Measurements from ENCODE around the gene ANO6.

ANO6 gene

DNA sequence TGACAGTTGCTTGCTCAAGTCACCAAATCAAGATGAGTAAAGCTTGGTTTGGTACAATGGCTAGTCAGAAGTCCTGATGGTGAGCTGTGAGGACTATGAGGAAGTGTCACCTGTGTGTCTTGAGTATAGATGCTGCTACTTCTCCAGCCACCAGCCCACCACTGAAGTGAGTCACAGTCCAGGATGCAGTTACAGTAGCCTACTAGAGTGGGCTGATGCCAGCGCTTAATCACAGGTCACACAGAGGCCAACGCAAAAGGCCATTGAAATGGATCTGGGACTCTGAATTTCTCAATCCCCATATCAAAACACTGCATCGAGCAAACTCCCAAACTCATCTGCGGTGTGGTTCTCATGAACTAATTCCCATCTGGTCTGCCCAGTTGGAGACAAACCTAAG lies 223.1 kb downstream of the ANO6 start:
- TF ChIP-seq, protein P1, sequence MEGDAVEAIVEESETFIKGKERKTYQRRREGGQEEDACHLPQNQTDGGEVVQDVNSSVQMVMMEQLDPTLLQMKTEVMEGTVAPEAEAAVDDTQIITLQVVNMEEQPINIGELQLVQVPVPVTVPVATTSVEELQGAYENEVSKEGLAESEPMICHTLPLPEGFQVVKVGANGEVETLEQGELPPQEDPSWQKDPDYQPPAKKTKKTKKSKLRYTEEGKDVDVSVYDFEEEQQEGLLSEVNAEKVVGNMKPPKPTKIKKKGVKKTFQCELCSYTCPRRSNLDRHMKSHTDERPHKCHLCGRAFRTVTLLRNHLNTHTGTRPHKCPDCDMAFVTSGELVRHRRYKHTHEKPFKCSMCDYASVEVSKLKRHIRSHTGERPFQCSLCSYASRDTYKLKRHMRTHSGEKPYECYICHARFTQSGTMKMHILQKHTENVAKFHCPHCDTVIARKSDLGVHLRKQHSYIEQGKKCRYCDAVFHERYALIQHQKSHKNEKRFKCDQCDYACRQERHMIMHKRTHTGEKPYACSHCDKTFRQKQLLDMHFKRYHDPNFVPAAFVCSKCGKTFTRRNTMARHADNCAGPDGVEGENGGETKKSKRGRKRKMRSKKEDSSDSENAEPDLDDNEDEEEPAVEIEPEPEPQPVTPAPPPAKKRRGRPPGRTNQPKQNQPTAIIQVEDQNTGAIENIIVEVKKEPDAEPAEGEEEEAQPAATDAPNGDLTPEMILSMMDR (IDR thresholded peaks at IDR 0.05; ENCODE audit: insufficient read depth, low read length, poor library complexity, severe bottlenecking), result no peak
- no peak for DNase-seq (ENCODE audit: extremely low read depth, insufficient read length)
- no peak overlapping the region for H3K4me3 ChIP-seq (replicated peaks; ENCODE audit: low read depth, low read length)
- H3K27me3 ChIP-seq (replicated peaks; ENCODE audit: control insufficient read depth, insufficient read depth, low read length), result no peaks in the 10 kb centered on the region
- no peaks in the 10 kb centered on the region for H3K36me3 ChIP-seq (ENCODE audit: control insufficient read depth, insufficient read depth, low read length)

GRCh38 chr12:45446013-45446412 lies 230.1 kb downstream of the ANO6 start:
- H3K36me3 ChIP-seq (ENCODE audit: control insufficient read depth, insufficient read depth, low read length), result no peaks in the 10 kb centered on the region
- H3K4me3 ChIP-seq (replicated peaks; ENCODE audit: low read depth, low read length), result no peak overlapping the region
- TF ChIP-seq, protein P1 (IDR thresholded peaks at IDR 0.05; ENCODE audit: insufficient read depth, low read length, poor library complexity, severe bottlenecking), result no peak
- H3K27me3 ChIP-seq (replicated peaks; ENCODE audit: control insufficient read depth, insufficient read depth, low read length), result no peaks in the 10 kb centered on the region
- no peak for DNase-seq (ENCODE audit: extremely low read depth, insufficient read length)

DNA sequence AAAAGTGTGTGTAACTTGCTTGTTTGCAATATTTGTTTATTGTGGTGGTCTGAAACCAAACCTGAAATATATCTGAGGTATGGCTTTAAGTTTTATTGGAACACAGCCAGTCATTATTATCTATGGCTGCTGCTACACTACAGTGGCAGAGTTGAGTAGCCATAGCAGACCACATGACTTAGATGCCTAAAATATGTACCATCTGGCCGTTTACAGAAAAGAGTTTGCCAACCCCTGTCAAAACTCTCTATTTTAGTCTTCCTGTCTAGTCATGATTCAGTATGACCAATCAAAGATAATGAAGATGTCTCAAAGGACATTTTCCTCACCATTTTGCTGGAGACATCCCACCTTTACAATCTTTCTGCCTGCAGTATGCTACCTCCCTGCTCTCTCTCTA lies 242.3 kb downstream of the ANO6 start:
- no peaks in the 10 kb centered on the region for H3K36me3 ChIP-seq (ENCODE audit: control insufficient read depth, insufficient read depth, low read length)
- H3K27me3 ChIP-seq (replicated peaks; ENCODE audit: control insufficient read depth, insufficient read depth, low read length), result no peaks in the 10 kb centered on the region
- no peak overlapping the region for H3K4me3 ChIP-seq (replicated peaks; ENCODE audit: low read depth, low read length)
- no peak for DNase-seq (ENCODE audit: extremely low read depth, insufficient read length)
- TF ChIP-seq, protein P1 (IDR thresholded peaks at IDR 0.05; ENCODE audit: insufficient read depth, low read length, poor library complexity, severe bottlenecking), result no peak

DNA sequence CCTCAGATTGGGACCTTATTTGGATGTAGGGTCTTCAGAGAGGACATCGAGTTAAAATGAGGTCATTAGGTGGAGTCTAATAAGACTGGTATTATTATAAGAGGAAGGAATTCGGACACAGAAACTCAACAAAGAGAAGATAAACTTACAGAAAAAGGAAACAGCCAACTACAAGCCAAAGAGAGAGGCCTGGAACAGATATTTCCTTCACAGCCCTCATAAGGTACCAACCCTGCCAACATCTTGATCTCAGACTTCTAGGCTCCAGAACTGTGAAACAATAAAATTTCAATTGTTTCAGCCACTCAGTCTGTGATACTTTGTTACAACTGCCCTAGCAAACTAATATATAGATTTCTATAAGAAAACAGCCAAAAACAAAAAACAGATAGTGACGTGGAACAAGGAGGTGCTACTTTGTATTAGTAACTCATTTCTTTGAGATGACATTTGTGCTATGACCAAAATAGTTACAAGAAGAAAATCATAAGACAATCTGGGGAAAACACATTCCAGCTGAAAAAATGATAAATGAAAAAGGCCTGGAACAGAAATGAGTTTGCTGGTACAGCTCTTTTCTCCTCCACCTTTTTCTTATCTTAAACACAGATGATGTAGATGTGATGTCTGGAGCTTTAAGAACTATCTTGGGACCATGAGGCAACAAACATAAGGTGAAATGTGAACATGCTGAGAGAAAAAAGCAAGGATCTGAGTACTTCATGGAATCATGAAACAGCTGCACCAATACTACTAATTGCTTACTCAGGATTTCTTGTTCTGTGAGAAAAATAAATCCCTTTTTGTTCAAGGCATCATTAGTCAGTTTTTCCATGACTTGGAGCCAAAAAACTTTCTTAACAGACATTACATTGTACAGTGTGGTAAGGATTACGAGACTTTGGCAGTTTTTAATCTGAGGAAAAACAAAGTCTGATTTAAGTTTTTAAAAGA lies 243.2 kb downstream of the ANO6 start:
- DNase-seq (ENCODE audit: extremely low read depth, insufficient read length), result no peak

GRCh38 chr12:45462506-45462905 lies 246.6 kb downstream of the ANO6 start:
- Histone ChIP-seq H3K36me3 (ENCODE audit: control insufficient read depth, insufficient read depth, low read length) (no peaks in the 10 kb centered on the region), H3K27me3 (replicated peaks; ENCODE audit: control insufficient read depth, insufficient read depth, low read length) (no peaks in the 10 kb centered on the region; the same call in 1 of the 2 replicates), H3K4me3 (replicated peaks; ENCODE audit: low read depth, low read length) (no peak overlapping the region)
- TF ChIP-seq, protein P1 (IDR thresholded peaks at IDR 0.05; ENCODE audit: insufficient read depth, low read length, poor library complexity, severe bottlenecking), result no peak
- no peak for DNase-seq (ENCODE audit: extremely low read depth, insufficient read length)

More for the DNA sequence above, 243.2 kb downstream of the ANO6 start:
- no peaks in the 10 kb centered on the region; the same call in 1 of the 2 replicates for H3K27me3 ChIP-seq (replicated peaks; ENCODE audit: control insufficient read depth, insufficient read depth, low read length)
- H3K36me3 ChIP-seq (ENCODE audit: control insufficient read depth, insufficient read depth, low read length), result no peaks in the 10 kb centered on the region
- no peak overlapping the region for H3K4me3 ChIP-seq (replicated peaks; ENCODE audit: low read depth, low read length)
- TF ChIP-seq, protein P1 (IDR thresholded peaks at IDR 0.05; ENCODE audit: insufficient read depth, low read length, poor library complexity, severe bottlenecking), result no peak
